Stimulated activated CD4-positive, alpha-beta T cell treated with anti-CD3 and anti-CD28 coated beads, TNF-alpha, amount 100 ng/mL, for 1 hour (primary cell): ENCODE results near the gene SNN.

Experiments
- DNase-seq, 3 donors: peaks; one replicate each; pipeline ENCODE4 v3.0.0-alpha.2; 2020; ENCODE audit warnings: low read depth in 3 of 3, low spot score in 1 of 3

Gene SNN

DNA sequence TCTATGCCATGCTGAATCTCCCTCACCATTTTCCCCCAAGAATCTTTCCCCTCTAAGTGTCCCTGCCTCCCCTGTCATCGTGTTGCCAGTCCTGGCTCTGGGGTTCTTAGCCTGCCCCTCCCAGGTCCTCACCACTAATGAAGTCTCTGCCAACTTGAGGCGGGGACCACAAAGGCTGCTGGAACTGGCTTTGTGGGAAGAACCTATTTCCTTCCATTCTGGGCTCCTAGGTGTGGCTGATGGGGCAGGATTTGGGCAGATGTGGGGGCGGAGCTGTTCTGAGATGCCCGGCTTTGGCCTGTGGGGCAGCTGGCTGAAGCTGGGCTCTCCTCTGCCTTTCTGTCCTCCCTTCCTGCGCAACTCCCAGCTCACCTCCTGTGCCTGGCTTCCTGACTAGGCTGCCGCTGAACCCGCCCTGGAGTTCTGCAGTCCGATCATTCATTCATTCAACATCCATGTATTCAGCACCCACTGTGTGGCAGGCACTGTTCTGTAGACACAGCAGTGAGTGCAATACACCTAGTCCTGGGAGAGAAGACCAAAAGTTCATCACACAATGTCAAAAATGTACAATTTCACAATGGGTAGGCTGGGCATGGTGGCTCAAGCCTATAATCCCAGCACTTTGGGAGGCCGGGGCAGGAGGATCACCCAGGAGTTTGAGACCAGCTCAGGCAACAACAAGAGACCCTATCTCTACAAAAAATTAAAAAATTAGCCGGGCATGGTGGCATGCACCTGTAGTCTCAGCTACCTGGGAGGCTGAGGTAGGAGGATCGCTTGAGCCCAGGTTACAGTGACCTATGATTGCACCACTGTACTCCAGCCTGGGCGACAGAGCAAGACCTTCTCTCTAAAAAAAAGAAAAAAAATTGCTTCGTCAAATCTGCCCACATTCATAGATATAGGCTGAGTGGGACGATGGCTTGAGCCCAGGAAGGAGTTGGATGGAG, 1.9 kb upstream of the SNN start:
- DNase-seq: no peak

DNA sequence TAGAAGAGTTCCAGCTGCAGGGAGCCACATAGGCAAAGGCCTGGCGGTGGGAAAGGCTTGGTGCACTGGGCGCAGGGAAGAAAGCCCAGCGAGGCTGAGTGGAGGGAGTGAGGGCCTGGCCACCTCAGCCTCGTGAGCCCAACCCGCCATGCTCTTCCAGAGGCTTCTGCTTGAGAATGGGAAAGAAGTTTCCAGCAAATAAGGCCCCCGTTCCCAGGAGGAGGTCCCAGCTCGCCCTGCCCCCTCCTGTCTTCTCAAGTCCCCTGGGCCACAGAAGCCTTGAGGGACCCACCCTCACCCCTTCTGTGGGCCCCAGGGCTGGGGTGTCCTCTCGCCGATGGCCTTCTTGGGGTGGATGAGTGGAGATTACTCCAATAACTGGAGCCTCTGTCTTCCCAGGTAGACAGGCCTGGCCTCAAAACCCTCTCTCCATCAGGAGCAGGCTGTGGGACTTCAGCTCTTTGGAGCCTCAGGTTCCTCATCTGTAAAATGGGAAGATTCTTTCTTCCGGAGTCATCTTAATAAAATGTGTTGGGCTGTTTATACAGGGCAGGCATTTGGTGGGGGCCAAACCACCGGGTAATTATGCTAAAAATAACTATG, 933 bp upstream of the SNN start:
- no peak for DNase-seq

DNA sequence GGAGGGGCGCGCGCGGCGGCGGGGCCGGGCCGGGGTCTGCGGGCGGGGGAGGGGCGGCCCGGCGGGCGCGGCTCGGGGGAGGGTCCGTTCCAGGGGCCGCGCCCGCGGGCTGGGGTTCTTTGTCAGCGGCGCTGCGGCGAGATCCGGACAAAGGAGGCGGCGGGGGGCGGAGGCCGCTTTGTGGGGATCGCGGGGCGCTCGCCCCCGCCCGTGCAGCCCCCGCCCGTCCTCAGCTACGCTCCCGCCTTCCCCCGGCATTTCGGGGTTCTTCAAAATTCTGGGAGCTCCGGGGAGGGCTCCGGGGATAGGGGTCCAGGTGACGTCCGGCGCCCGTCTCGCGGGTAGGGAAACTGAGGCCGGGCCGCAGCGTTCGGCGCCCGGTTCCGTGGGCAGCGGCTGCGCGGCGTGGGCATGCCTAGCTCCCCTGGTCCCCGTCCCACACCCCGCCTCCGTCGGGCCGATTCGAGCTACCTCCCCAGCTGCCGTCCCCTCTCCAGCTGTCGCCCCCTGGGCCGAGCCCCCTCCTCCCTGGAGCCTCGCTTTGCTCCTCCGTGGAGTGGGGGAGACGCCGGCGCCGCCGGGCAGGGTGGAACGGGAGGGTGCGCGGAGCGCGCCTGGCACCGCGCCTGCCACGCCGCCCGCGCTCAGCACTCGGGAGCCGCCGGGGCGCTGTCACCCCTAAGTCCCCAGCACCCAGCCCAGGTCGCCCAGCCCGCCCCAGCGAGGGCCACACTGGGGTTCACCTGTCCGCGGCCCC, 546 bp downstream of the SNN start:
- DNase-seq: no peak

DNA sequence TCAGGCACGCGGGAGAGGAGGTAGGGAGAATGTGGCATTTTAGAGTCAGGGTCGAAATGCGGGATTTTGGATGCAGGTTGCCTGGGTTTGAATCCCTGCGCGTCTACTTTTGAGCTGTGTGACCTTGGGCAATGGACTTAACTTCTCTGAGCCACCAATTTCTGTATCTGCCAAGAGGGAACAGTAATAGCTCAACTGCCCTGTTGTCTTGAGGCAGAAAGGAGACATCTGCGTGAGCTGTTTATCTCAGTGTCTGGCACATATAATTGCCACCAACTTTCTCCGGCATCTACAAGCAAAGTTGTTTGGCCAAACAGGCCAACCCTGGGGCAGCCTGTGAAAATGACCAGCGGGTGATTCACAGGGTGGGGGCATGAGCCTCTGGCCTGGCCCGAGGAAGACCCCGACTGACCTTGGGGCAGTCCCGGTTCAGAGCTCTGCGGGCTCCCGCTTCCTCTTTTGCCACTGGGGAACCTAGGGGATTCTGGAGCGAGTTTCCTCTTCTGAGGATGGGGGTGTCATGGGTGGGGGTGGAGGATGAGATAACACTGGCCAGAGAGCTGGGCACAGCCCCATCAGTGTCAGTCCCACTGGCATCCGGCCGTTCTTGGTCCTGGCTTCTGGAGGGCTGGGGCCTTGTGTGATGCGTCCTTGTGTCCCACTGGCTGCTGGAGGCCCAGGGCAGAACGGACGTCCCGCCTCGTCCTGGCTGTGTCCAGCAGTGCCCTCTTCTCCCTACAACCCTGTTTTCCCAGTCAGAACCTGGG, 1.3 kb downstream of the SNN start:
- DNase-seq: no peak

DNA sequence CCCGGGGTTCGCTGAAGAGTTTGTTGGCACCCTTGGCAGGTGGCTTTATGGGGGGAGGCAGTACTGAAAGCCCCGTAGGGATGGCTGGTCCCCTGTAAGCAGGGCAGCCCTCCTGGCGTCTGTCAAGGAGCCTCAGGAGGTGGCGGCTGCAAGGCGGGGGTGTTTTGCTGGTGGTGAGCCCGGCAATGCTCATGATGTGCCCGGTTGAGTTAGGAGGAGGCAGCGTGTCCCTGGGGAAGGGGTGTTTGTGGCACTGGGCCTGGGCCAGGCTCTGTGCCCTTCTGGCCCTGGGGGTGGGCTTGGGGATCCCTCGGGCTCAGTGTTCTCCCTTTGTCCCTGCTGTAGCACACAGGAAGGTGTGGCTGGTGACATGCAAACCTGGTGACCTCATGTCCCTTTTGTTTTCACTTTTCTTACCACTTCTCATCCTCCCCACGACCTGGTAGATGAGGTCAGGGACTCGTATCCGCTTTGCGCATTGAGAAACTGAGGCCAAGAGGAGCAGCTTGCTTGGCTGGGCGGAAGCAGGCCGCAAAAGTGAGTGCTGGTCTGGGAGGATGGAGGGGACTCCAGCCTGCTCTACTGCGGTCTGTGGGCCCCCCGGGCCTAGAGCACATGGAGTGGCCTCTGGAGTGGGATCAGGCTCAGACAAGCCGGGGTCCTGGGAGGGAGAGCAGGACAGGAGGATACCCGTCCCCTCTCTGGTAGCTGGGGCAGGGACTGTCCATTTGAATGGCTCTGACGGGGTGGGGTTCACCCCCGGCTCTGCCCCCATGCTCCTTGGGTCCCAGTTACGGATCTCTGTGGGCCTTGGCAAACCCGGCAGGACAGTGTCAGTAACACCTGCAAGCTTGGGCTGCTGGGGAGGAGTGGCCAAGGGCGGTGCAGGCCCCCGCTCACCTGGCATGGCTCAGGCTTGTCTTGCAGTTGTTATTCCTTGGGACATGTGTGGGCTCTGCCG, 2.2 kb downstream of the SNN start:
- no peak for DNase-seq

DNA sequence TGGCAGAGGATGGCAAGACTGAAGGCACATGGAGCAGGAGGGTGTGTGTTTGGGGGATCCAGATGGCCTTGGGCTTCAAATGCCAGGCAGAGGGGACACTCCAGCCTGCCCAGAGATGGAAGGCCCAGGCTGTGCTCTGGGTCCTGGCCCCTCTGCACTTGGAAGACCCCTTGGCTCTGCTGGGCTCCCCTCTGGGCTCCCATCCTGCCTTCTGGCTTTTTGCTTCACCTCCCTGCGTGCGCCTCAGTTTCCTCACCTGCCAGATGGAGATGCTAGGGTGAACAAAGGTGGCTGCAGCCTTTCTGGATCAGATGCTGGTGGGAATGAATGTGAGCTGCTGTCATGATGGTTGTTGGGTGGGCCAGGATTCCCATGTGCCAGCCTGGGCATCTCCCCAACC, 3.0 kb downstream of the SNN start:
- DNase-seq: no peak

DNA sequence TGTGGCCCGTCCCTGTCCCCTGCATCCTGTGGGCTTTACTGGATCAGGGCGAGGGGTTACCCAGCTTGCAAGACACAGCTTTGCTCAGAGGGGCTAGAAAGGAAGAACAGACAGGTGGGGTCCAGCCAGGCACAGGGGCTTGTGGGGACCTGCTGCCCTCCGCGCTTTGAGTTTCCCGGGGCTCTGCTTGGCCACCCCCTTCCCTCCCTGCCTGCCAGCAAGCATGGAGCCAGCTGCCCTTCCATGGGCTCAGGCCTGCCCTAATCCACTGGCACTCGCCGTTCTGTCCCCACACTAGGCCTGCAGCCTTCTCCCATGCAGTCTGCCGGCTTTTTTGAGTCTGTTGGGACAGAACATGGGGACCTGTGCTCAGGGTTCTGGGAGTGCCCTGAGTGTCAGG, 3.4 kb downstream of the SNN start:
- DNase-seq: no peak

DNA sequence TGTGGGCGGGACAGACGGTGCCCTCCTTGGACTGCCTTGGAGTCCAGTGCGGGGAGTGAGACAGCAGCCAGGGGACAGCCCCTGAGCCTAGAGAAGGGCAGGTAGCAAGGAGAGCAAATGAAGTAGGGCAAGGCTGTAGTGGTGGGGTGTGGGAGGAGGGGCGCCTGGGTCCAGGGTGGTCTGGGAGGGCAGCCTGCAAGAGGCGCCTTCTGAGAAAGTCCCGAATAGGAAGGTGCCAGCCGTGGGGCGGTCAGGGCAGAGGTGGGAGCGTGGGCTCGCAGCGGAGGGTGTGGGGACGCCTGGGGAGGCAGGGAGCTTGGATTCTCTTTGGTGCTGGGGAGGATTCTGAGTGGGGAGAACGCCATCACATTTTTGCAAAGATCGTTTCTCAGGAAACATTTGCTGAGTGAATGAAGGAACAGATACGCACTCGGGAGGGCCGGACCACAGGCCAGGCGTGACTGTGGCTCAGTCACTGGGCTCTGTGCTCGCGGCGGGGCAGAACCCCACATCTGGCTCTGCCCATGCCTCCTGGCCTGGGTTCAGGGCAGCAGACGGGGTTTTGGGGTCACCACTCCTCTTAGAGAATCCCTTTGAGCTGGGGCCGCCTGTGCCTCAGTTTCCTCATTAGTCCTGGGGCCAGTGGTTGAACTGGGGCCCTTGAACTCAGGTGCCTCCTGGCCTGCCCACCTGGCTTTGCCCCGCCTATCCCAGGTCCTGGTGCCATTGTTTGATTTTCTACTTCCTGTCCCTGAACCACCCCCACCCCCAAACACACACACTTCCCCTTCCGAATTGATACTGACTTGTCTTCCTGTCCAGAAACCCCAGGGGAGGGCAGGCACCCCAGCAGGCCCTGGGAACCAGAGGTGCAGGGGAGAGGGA, 4.2 kb downstream of the SNN start:
- no peak for DNase-seq

DNA sequence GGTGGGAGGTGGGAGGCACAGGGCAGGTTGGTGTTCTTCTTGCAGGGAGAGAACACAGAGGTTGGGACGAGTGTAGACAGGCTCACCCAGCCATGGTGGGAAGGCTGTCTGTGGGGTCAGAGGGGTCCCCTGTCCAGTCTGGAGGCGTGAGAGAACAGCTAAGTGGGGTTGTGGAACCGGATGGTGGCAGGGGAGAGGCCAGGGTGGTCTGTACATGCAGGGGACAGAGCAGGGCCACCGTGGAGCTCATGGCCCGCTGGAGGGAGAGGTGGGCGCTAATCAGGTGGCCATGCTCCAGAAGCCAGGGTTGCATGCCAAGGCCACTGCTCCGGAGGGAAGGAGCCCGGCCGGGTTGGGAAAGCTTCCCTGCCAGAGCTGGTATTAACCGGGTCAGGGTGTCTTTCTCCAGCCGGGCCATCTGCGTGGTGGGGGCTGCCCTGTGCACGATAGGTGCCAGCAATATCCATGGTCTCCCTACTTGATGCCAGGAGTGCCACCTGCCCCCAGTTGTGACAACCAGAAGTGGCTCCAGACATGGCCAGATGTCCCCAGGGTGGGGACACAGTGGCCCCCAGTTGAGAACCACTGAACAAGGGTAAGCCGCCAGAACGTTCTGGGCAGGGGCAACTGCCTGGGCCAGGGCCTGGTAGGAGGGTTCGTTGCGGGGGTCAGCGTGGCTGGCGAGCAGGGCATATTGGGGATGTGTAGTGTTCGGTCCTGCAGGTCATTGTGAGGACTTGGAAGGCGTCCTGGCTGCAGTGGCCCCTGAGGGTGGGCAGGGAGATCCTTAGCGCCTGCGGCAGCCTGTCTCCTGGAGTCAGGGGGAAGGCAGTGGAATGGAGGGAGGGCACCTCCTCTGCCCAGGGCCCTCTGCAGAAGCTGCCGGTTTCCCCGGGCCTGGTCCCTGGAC, 5.1 kb downstream of the SNN start:
- DNase-seq: no peak

DNA sequence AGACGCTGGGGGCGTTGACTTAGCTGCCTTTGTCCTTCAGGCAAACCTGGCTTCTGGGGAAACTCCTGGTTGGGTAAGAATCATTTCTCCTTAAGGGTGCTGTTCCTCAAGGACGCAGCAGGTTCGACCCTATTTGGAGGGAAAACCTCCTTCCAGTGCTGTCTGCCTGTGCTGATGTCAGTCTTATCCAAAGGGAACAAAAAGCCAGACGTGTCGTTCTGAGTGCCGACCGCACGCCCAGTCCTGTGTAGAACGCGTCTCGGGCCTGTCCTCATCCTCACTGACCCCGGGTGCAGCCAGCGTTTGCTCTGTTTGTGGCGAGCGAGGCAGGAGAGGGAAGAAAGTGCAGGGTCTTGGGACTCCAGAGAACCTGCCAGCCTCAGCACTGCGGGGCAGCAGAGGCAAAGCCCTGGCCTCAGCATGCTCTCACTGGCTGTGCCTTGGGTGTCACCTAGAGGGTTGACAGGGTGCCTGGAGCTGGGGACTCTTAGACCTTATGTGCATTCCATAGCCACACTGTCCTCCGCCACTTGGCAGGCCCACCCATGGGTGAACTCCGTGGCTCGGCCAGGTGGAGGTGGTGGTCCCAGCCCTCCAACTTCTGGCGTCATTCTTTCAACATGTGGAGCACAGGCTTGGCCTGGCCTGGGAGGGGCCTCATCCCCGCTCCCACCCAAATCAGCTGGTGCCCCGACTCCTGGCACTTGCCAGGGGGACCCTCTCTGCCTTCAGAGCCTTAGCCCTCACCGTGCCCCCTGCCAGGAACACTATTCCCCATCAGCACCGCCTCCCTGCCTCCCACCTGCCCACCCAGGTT, 6.0 kb downstream of the SNN start:
- DNase-seq: no peak

DNA sequence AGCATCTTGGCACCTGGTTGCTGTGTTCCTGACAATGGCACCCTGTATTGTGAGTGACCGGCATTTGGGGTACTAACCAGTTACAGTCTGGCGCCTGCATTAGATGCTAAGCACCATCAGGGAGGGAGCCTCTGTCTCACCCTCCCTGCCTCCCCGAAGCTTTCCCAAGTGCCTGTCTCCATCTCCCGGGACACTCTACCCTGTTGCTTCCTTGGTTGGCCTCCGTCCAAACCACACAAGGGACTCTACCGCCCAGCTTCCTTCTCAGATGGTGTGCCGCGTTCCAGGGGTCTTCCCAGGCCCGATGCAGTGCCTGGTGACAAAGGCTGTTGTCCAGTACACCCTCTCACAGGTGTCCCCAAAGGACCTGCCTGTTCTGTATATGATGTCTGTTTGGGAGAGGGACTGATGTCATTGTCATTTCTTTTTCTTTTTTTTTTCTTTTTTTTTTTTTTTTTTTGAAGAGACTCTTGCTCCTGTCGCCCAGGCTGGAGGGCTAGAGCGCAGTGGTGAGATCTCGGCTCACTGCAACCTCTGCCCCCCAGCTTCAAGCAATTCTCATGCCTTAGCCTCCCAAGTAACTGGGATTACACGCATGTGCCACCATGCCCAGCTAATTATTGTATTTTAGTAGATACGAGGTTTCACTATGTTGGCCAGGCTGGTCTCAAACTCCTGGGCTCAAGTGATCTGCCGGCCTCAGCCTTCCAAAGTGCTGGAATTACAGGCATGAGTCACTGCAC, 6.7 kb downstream of the SNN start:
- no peak for DNase-seq

DNA sequence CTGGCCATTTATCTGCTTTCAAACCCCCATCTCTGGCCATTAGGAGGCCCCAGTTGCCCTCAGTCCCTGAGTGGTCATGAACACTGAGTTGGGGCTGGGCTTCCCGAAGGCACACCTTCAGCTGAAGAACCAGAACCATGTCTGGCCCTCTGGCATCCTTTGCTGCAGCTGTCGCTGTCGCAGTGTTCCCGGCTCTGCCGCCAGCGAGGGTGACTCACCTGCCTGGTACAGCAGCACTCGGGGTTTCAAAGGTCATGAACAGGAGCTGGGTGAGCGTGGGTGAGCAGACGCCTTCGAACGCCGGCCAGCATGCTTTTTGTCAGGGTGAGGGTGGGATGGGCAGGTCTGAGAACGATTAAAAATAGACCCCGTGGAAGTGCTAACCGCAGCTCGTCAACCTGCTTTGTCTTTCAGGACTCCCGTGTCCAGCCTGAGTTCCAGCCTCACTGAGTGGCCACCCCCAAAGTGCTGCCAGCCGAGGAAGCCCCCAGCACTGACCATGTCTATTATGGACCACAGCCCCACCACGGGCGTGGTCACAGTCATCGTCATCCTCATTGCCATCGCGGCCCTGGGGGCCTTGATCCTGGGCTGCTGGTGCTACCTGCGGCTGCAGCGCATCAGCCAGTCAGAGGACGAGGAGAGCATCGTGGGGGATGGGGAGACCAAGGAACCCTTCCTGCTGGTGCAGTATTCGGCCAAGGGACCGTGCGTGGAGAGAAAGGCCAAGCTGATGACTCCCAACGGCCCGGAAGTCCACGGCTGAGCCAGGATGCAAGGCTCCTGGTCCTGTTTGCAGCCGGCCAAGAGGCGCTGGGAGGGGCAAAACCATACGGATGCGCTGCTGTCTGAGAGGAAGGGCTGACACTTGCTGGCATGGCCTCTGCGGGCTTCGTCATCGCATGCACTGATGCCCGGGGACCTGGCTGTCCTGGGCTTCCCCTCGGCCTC, 7.6 kb downstream of the SNN start:
- DNase-seq: no peak

DNA sequence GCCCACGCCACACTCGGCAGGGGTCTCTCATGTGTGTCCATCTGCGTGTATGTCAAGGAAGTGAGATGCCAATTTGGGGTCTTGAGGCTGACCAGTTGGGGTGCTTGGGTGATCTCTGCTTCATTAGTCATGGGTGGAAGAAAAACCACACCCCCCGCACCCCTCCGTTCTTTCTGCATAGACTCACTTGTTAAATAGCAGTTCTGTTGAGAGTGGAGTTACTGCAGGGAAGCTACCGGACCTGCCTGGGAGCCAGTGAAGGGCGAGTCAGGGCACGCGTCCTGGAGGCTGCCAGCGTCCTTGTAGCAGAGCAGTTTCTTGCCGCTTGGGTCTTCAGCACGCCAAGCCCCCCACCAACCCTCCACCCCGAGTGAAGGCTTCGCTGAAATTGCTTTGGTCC, 8.5 kb downstream of the SNN start:
- no peak for DNase-seq

DNA sequence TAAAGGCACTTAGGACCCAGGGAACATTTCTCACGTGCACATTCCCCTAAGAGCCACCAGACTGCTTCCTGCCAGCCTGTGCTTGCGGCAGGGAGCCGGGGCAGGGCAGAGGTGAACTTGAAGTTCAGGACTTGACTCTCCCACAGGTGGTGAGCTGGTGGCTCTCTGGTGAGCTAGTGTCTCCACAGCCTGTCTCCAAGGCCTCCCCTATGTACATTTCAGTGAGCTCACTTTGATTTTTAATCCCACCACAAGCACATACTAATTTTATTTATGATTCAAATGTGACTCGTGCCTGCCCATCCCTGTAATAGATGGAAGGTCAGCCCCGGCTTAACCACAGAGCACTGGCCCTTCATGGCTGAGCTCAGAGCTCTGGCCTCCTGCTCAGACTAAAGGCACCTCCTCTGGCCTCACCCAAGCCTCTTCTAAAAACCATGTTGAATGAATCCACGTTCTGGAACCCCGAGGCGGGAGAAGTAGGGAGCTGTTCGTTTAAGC, 9.2 kb downstream of the SNN start:
- no peak for DNase-seq
